B cell (primary cell): ENCODE results near the gene ZBTB3. TPM values are rescaled to one million over a fixed set of nuclear protein-coding genes. Genes with fewer than 3 reads are reported as not detected.

ENCODE experiments used
- ATAC-seq: fragments of 200-7000 bp; cut with Tn5 transposase; one replicate; pipeline ENCODE4 v1.10.0; 2021; ENCODE audit warnings: low read depth, mild to moderate bottlenecking, moderate number of reproducible peaks, moderate library complexity
- CTCF ChIA-PET: fragments of 350-600 bp; sonication (Branson Sonifier 250); formaldehyde crosslinking; loops from one replicate; lab custom pipeline; 2021; ENCODE audit warnings: antibody characterized with exemption, inconsistent platforms; lab: Charles Lee
- POLR2A ChIA-PET: fragments of 350-600 bp; sonication (Branson Sonifier 250); formaldehyde crosslinking; loops from one replicate; lab custom pipeline; 2021; ENCODE audit warnings: antibody characterized with exemption; lab: Charles Lee
- DNase-seq: peaks from one replicate; pipeline ENCODE4 v3.0.0; 2013
- H2AFZ ChIP-seq: 2 replicates; pipeline ENCODE4 v1.6.1; 2012; ENCODE audit warnings: mild to moderate bottlenecking, low read depth, low read length; ENCODE audit not compliant: insufficient read depth, poor library complexity, severe bottlenecking
- H3K27ac ChIP-seq, 2 donors: 1 replicate in 1 of 2; 2 replicates in 1 of 2; pipeline ENCODE4 v1.5.1; 2012 to 2013; ENCODE audit warnings: low read length in 2 of 2, mild to moderate bottlenecking in 2 of 2, moderate library complexity in 1 of 2
- H3K27me3 ChIP-seq, 4 experiments: fragments of 200-600 bp in 1 of 4; sonication (generic) in 1 of 4; replicated peaks in 1 of 4; 1 replicate in 2 of 4; 2 replicates in 2 of 4; pipeline versions ENCODE4 v1.6.1 to v1.7.0; 2013 to 2016; ENCODE audit warnings: low read length in 3 of 4, mild to moderate bottlenecking in 2 of 4, mixed read lengths in 1 of 4, moderate library complexity in 1 of 4; ENCODE audit not compliant: insufficient read depth in 4 of 4, control insufficient read depth in 3 of 4; ENCODE audit errors: control extremely low read depth in 1 of 4
- H3K36me3 ChIP-seq, 2 experiments: replicated peaks in 1 of 2; 1 replicate in 1 of 2; 2 replicates in 1 of 2; pipeline versions ENCODE4 v1.6.1 to v1.7.1; 2013; ENCODE audit warnings: low read length in 1 of 2; ENCODE audit not compliant: insufficient read depth in 2 of 2, control insufficient read depth in 1 of 2; ENCODE audit errors: control extremely low read depth in 1 of 2, extremely low read depth in 1 of 2
- H3K4me1 ChIP-seq, 2 donors: fragments of 200-600 bp in 1 of 2; sonication (generic) in 1 of 2; 1 replicate in 1 of 2; 2 replicates in 1 of 2; pipeline versions ENCODE4 v1.5.1 to v1.6.1; 2013 to 2017; ENCODE audit warnings: low read length in 2 of 2; ENCODE audit not compliant: control insufficient read depth in 2 of 2, insufficient read depth in 2 of 2
- H3K4me2 ChIP-seq: replicated peaks from 2 replicates; pipeline ENCODE3; 2012; ENCODE audit warnings: mild to moderate bottlenecking, low read depth, low read length; ENCODE audit not compliant: poor library complexity, severe bottlenecking
- H3K4me3 ChIP-seq, 5 experiments: fragments of 200-600 bp in 1 of 5; sonication (generic) in 1 of 5; 1 replicate in 3 of 5; 2 replicates in 2 of 5; pipeline versions ENCODE4 v1.5.1 to v1.7.0; 2011 to 2016; ENCODE audit warnings: low read length in 4 of 5, mild to moderate bottlenecking in 4 of 5, low read depth in 2 of 5, control low read depth in 1 of 5, moderate library complexity in 1 of 5; ENCODE audit not compliant: insufficient read depth in 1 of 5; ENCODE audit errors: control extremely low read depth in 1 of 5, extremely low read depth in 1 of 5
- H3K79me2 ChIP-seq: fragments of 200-600 bp; sonication (generic); one replicate; pipeline ENCODE4 v1.6.0; 2016; ENCODE audit warnings: low read length; ENCODE audit not compliant: control insufficient read depth, insufficient read depth
- H3K9ac ChIP-seq: fragments of 200-600 bp; sonication (generic); 2 replicates; pipeline ENCODE4 v1.6.1; 2017; ENCODE audit warnings: mild to moderate bottlenecking, low read length, moderate library complexity
- H3K9me3 ChIP-seq, 3 donors: one replicate each; pipeline versions ENCODE4 v1.6.1 to v1.7.1; 2013; ENCODE audit warnings: low read length in 2 of 3; ENCODE audit not compliant: control insufficient read depth in 2 of 3, insufficient read depth in 1 of 3; ENCODE audit errors: control extremely low read depth in 1 of 3
- H4K20me1 ChIP-seq: 2 replicates; pipeline ENCODE4 v1.6.0; 2012; ENCODE audit warnings: mild to moderate bottlenecking, low read length; ENCODE audit not compliant: insufficient read depth, control insufficient read depth, poor library complexity, severe bottlenecking
- H3K27ac Mint-ChIP-seq: one replicate; pipeline ENCODE4 v1.8.0; 2021; ENCODE audit warnings: mixed read lengths
- H3K27me3 Mint-ChIP-seq: one replicate; pipeline ENCODE4 v1.8.0; 2021; ENCODE audit warnings: mixed read lengths
- H3K4me1 Mint-ChIP-seq: one replicate; pipeline ENCODE4 v1.8.0; 2021; ENCODE audit warnings: mixed read lengths
- H3K4me3 Mint-ChIP-seq: one replicate; pipeline ENCODE4 v1.8.0; 2021; ENCODE audit warnings: mixed read lengths
- H3K9me3 Mint-ChIP-seq: one replicate; pipeline ENCODE4 v1.8.0; 2022; ENCODE audit warnings: mixed read lengths; ENCODE audit not compliant: insufficient read depth
- EZH2 ChIP-seq: IDR thresholded peaks from 2 replicates; pipeline ENCODE4 v1.6.1; 2012; ENCODE audit warnings: borderline replicate concordance, low read depth, mild to moderate bottlenecking, moderate library complexity, low read length; ENCODE audit not compliant: insufficient read depth, poor library complexity, severe bottlenecking
- WGBS: methylation state at CpG from one replicate; pipeline ENCODE4 v1.1.5; 2013; ENCODE audit warnings: missing lambda C conversion rate; ENCODE audit not compliant: insufficient coverage; 5-methylcytosine and 5-hydroxymethylcytosine counted together
- intact Hi-C: fragments of 100-400 bp; cut with micrococcal nuclease; formaldehyde crosslinking; loops from one replicate; pipeline ENCODE4 v1.10.0; 2022
- polyA plus RNA-seq: library from polyadenylated mRNA; depleted of rRNA; stranded (reverse); fragments of >200 nt; gene quantifications from 2 replicates; pipeline ENCODE4 v1.2.3, GENCODE V29; 2012
- total RNA-seq, 2 donors: library from RNA; stranded (reverse); fragments of 120-200 nt in 1 of 2; gene quantifications; 1 replicate in 1 of 2; 2 replicates in 1 of 2; pipeline versions ENCODE4 v1.2.3 to v1.2.4, GENCODE V29; 2013 to 2022
- TF ChIP-seq, protein P1 (sequence below): fragments of 200-600 bp; IDR thresholded peaks from one replicate; pipeline ENCODE4 v1.8.0; 2022; ENCODE audit warnings: antibody characterized with exemption, mild to moderate bottlenecking

Gene ZBTB3
- total and polyA plus RNA-seq, 2 donors (not counting 1 experiment from before 2014, with no cell fraction given): 8.7 to 22.0 TPM

DNA sequence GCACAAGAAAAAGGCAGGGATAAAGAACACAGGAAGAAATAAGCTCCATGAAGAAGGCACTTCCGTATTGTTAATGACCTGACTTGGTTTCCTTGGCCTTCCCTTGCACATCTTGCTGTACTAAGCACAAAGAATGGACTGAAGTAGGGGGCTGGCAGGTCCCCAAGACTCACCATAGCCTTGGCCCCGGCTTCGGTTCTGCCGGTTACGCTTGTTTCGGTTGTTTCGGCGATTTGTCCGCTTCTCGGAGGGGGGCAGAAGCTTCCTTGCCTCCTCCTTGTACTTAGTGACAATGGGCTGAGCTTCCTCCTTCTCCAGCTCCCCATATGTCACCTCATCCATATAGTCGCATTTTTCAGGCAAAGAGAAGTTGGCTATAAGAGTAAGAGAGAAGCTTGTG, 37.1 kb downstream of the ZBTB3 start:
- Histone ChIP-seq H3K79me2 (peaks cover 62% of the 10 kb centered on the region), H4K20me1 (peaks cover 15% of the 10 kb centered on the region), H3K27me3 (no peaks in the 10 kb centered on the region), H3K4me3 (no peak overlapping the region), H2AFZ (no peak overlapping the region), H3K9me3 (no peaks in the 10 kb centered on the region), H3K4me2 (no peak overlapping the region), H3K9ac (no peak overlapping the region), H3K27ac (no peak overlapping the region), H3K4me1 (peaks cover 0 to 5% of the 10 kb centered on the region in 2 donors), H3K36me3 (peaks cover 6 to 92% of the 10 kb centered on the region in 2 experiments)
- peaks cover 21% of the 10 kb centered on the region for H3K4me1 Mint-ChIP-seq
- H3K4me3 Mint-ChIP-seq: no peak overlapping the region
- H3K27me3 Mint-ChIP-seq: no peaks in the 10 kb centered on the region
- no peak overlapping the region for H3K27ac Mint-ChIP-seq
- ChIA-PET POLR2A (no interaction called here), CTCF (no interaction called here)
- TF ChIP-seq EZH2: no peak
- TF ChIP-seq, protein P1, sequence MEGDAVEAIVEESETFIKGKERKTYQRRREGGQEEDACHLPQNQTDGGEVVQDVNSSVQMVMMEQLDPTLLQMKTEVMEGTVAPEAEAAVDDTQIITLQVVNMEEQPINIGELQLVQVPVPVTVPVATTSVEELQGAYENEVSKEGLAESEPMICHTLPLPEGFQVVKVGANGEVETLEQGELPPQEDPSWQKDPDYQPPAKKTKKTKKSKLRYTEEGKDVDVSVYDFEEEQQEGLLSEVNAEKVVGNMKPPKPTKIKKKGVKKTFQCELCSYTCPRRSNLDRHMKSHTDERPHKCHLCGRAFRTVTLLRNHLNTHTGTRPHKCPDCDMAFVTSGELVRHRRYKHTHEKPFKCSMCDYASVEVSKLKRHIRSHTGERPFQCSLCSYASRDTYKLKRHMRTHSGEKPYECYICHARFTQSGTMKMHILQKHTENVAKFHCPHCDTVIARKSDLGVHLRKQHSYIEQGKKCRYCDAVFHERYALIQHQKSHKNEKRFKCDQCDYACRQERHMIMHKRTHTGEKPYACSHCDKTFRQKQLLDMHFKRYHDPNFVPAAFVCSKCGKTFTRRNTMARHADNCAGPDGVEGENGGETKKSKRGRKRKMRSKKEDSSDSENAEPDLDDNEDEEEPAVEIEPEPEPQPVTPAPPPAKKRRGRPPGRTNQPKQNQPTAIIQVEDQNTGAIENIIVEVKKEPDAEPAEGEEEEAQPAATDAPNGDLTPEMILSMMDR: no peak
- intact Hi-C loops: no loop called here
- ATAC-seq (no peak), DNase-seq (no peak)
- 95% methylated on average over 10 of the region's 11 CpGs for WGBS
- H3K9me3 Mint-ChIP-seq: no peaks in the 10 kb centered on the region

GRCh38 chr11:62716206-62716605, 37.8 kb downstream of the ZBTB3 start:
- ChIA-PET CTCF (no interaction called here), POLR2A (no interaction called here)
- H3K27me3 Mint-ChIP-seq: no peaks in the 10 kb centered on the region
- TF ChIP-seq, protein P1: no peak
- no peak for TF ChIP-seq EZH2
- H3K27me3 ChIP-seq: no peaks in the 10 kb centered on the region
- no peaks in the 10 kb centered on the region for H3K9me3 Mint-ChIP-seq
- peaks cover 0 to 5% of the 10 kb centered on the region in 2 donors for H3K4me1 ChIP-seq
- DNase-seq: no peak
- WGBS: no CpG with 5 or more reads among the region's 5 CpGs
- no peak overlapping the region for H3K27ac Mint-ChIP-seq
- H3K36me3 ChIP-seq: peaks cover 6 to 91% of the 10 kb centered on the region in 2 experiments
- no peak overlapping the region for H3K4me2 ChIP-seq
- H3K4me3 ChIP-seq: no peak overlapping the region
- H2AFZ ChIP-seq: no peak overlapping the region
- H3K4me1 Mint-ChIP-seq: peaks cover 20% of the 10 kb centered on the region
- H3K27ac ChIP-seq: no peak overlapping the region
- no peak for ATAC-seq
- peaks cover 12% of the 10 kb centered on the region for H4K20me1 ChIP-seq
- H3K4me3 Mint-ChIP-seq: no peak overlapping the region
- no peaks in the 10 kb centered on the region for H3K9me3 ChIP-seq
- H3K79me2 ChIP-seq: peaks cover 56% of the 10 kb centered on the region
- intact Hi-C loops: no loop called here
- H3K9ac ChIP-seq: no peak overlapping the region
